ENCODE measurements around the gene ANKS6.

Gene ANKS6

GRCh38 chr9:98777618-98778017 lies 18.7 kb downstream of the ANKS6 start:
- Histone ChIP-seq H3K4me2 (ENCODE audit: insufficient read depth, low read length) (no peak overlapping the region), H4K20me1 (ENCODE audit: insufficient read depth, low read length) (no peaks in the 10 kb centered on the region), H3K9ac (ENCODE audit: low read depth, low read length) (no peak overlapping the region), H3K4me3 (ENCODE audit: low read depth in 1 of 2, low read length in 2 of 2) (no peak overlapping the region), H3K79me2 (ENCODE audit: insufficient read depth, low read length) (no peaks in the 10 kb centered on the region), H3K27me3 (ENCODE audit: insufficient read depth, low read length, poor library complexity) (no peaks in the 10 kb centered on the region), H3K27ac (ENCODE audit: low read length) (no peak overlapping the region), H3K9me3 (ENCODE audit: insufficient read depth, low read length, severe bottlenecking) (no peaks in the 10 kb centered on the region), H3K4me1 (ENCODE audit: insufficient read depth, low read length) (no peaks in the 10 kb centered on the region), H2AFZ (ENCODE audit: low read depth, low read length) (no peak overlapping the region), H3K36me3 (ENCODE audit: insufficient read depth, low read length) (no peaks in the 10 kb centered on the region)
- DNase-seq = no peak
- TF ChIP-seq EZH2 (IDR thresholded peaks at IDR 0.05; ENCODE audit: borderline replicate concordance, low read depth, low read length, severe bottlenecking) = no peak
- no peak for TF ChIP-seq CTCF (IDR thresholded peaks at IDR 0.05; ENCODE audit: borderline replicate concordance, extremely low read depth, low read length, poor library complexity, severe bottlenecking)
- ATAC-seq (ENCODE audit: insufficient read depth, low read depth) = no peak

- no peak overlapping the region for H3K4me2 ChIP-seq (ENCODE audit: insufficient read depth, low read length)
- ATAC-seq (ENCODE audit: insufficient read depth, low read depth) = peak; percentile 74
Measured at GRCh38 chr9:98775831-98776441, 20.4 kb downstream of the ANKS6 start.

GRCh38 chr9:98774746-98775145 lies 21.6 kb downstream of the ANKS6 start:
- no peak for ATAC-seq (ENCODE audit: insufficient read depth, low read depth)
- H3K4me3 ChIP-seq (ENCODE audit: low read depth in 1 of 2, low read length in 2 of 2) = no peak overlapping the region
- H3K9me3 ChIP-seq (ENCODE audit: insufficient read depth, low read length, severe bottlenecking) = no peaks in the 10 kb centered on the region
- H4K20me1 ChIP-seq (ENCODE audit: insufficient read depth, low read length) = no peaks in the 10 kb centered on the region
- no peak overlapping the region for H3K27ac ChIP-seq (ENCODE audit: low read length)
- H3K27me3 ChIP-seq (ENCODE audit: insufficient read depth, low read length, poor library complexity) = no peaks in the 10 kb centered on the region
- DNase-seq = no peak
- no peak overlapping the region for H3K4me2 ChIP-seq (ENCODE audit: insufficient read depth, low read length)
- H3K9ac ChIP-seq (ENCODE audit: low read depth, low read length) = no peak overlapping the region
- no peaks in the 10 kb centered on the region for H3K4me1 ChIP-seq (ENCODE audit: insufficient read depth, low read length)
- no peaks in the 10 kb centered on the region for H3K79me2 ChIP-seq (ENCODE audit: insufficient read depth, low read length)
- TF ChIP-seq EZH2 (IDR thresholded peaks at IDR 0.05; ENCODE audit: borderline replicate concordance, low read depth, low read length, severe bottlenecking) (no peak), CTCF (IDR thresholded peaks at IDR 0.05; ENCODE audit: borderline replicate concordance, extremely low read depth, low read length, poor library complexity, severe bottlenecking) (peak; percentile 60)
- H3K36me3 ChIP-seq (ENCODE audit: insufficient read depth, low read length) = no peaks in the 10 kb centered on the region; the same call in 1 of the 2 replicates
- no peak overlapping the region for H2AFZ ChIP-seq (ENCODE audit: low read depth, low read length)

More at GRCh38 chr9:98775831-98776441, 20.4 kb downstream of the ANKS6 start:
- no peak overlapping the region for H3K9ac ChIP-seq (ENCODE audit: low read depth, low read length)
- no peaks in the 10 kb centered on the region for H4K20me1 ChIP-seq (ENCODE audit: insufficient read depth, low read length)
- no peak overlapping the region for H2AFZ ChIP-seq (ENCODE audit: low read depth, low read length)
- H3K36me3 ChIP-seq (ENCODE audit: insufficient read depth, low read length) = no peaks in the 10 kb centered on the region; the same call in 1 of the 2 replicates
- H3K27me3 ChIP-seq (ENCODE audit: insufficient read depth, low read length, poor library complexity) = no peaks in the 10 kb centered on the region
- no peak overlapping the region for H3K4me3 ChIP-seq (ENCODE audit: low read depth in 1 of 2, low read length in 2 of 2)
- no peak overlapping the region for H3K27ac ChIP-seq (ENCODE audit: low read length)
- no peak for TF ChIP-seq EZH2 (IDR thresholded peaks at IDR 0.05; ENCODE audit: borderline replicate concordance, low read depth, low read length, severe bottlenecking)
- TF ChIP-seq CTCF (IDR thresholded peaks at IDR 0.05; ENCODE audit: borderline replicate concordance, extremely low read depth, low read length, poor library complexity, severe bottlenecking) = peak; percentile 79
- H3K9me3 ChIP-seq (ENCODE audit: insufficient read depth, low read length, severe bottlenecking) = no peaks in the 10 kb centered on the region
- no peaks in the 10 kb centered on the region for H3K4me1 ChIP-seq (ENCODE audit: insufficient read depth, low read length)
- no peaks in the 10 kb centered on the region for H3K79me2 ChIP-seq (ENCODE audit: insufficient read depth, low read length)
- DNase-seq = peak; percentile 60

Data from DND-41 (cell line).